Esophagus muscularis mucosa (tissue), 3 donors: ENCODE results near the gene EXOSC5.

Experiments used
- EP300 ChIP-seq: sonication (generic); formaldehyde crosslinking; IDR thresholded peaks from one replicate; pipeline ENCODE4 v1.6.1; 2017; ENCODE audit warnings: antibody characterized with exemption
- TF ChIP-seq, protein P1 (sequence below), 3 experiments: fragments of 200-600 bp in 2 of 3; fragments of 450-650 bp in 1 of 3; sonication (generic) in 2 of 3; IDR thresholded peaks; one replicate each; pipeline ENCODE4 v1.5.1; 2017 to 2019; ENCODE audit warnings: antibody characterized with exemption in 3 of 3, mild to moderate bottlenecking in 2 of 3, moderate library complexity in 1 of 3

DNA sequence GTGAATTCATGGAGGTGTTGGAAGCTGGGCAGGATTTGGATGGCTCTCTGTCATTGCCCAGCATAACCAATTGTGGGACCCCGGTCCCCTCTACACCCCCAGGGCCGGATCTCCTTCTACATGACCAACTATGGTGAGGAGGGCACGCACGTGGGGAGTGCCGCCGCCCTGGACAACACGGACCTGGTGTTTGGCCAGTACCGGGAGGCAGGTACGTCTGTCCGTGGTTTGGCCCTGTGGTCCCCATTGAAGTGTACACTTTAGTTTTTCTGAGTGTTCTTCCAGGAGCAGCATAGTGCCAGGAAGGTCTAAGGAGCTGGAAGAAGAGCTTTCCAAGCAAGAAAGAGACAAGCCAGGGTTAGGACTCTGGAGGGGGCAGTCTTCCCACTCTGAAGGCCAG is 16.8 kb upstream of the EXOSC5 start:
- TF ChIP-seq, protein P1, sequence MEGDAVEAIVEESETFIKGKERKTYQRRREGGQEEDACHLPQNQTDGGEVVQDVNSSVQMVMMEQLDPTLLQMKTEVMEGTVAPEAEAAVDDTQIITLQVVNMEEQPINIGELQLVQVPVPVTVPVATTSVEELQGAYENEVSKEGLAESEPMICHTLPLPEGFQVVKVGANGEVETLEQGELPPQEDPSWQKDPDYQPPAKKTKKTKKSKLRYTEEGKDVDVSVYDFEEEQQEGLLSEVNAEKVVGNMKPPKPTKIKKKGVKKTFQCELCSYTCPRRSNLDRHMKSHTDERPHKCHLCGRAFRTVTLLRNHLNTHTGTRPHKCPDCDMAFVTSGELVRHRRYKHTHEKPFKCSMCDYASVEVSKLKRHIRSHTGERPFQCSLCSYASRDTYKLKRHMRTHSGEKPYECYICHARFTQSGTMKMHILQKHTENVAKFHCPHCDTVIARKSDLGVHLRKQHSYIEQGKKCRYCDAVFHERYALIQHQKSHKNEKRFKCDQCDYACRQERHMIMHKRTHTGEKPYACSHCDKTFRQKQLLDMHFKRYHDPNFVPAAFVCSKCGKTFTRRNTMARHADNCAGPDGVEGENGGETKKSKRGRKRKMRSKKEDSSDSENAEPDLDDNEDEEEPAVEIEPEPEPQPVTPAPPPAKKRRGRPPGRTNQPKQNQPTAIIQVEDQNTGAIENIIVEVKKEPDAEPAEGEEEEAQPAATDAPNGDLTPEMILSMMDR (IDR thresholded peaks at IDR 0.05), result no peak
- no peak for TF ChIP-seq EP300
